Testis (tissue), 3 donors: ENCODE data around the gene BHLHA9. TPM values are rescaled to one million over a fixed set of nuclear protein-coding genes. Genes with fewer than 3 reads are reported as not detected.

Experiments used
- DNase-seq: peaks from one replicate; pipeline ENCODE4 v3.0.0-alpha.2; 2019
- H3K27ac ChIP-seq, 2 donors: fragments of 200-600 bp; sonication (generic); one replicate each; pipeline ENCODE4 v1.5.1; 2019
- H3K27me3 ChIP-seq: fragments of 200-600 bp; sonication (generic); one replicate; pipeline ENCODE4 v1.5.1; 2019
- H3K36me3 ChIP-seq: fragments of 200-600 bp; sonication (generic); one replicate; pipeline ENCODE4 v1.5.1; 2017; ENCODE audit warnings: low read depth; ENCODE audit errors: missing control alignments
- H3K4me1 ChIP-seq: fragments of 200-600 bp; sonication (generic); one replicate; pipeline ENCODE4 v1.5.1; 2019
- H3K4me3 ChIP-seq, 2 donors: fragments of 200-600 bp; sonication (generic); one replicate each; pipeline ENCODE4 v1.5.1; 2017 to 2019
- H3K9me3 ChIP-seq: fragments of 200-600 bp; sonication (generic); one replicate; pipeline ENCODE4 v1.5.1; 2017
- POLR2A ChIP-seq: fragments of 450-650 bp; IDR thresholded peaks from one replicate; pipeline ENCODE4 v1.6.1; 2017; ENCODE audit warnings: antibody characterized with exemption, mild to moderate bottlenecking, moderate library complexity
- WGBS, 2 donors: methylation state at CpG; one replicate each; pipeline ENCODE4 v1.1.5; 2018; 5-methylcytosine and 5-hydroxymethylcytosine counted together
- intact Hi-C: fragments of 100-400 bp; cut with DNase I; formaldehyde crosslinking; loops from one replicate; pipeline ENCODE4 v1.15.1; 2023; ENCODE audit warnings: low total_unique reads
- polyA plus RNA-seq: library from polyadenylated mRNA; stranded (reverse); fragments of 350-450 nt; fragmentation: Illumina TruSeq; extraction: RNeasy Lipid Tissue Mini Kit (QIAGEN cat#74804); gene quantifications from one replicate; pipeline ENCODE4 v1.2.3, GENCODE V29; 2014; ENCODE audit warnings: low read depth, low replicate concordance; ENCODE audit not compliant: insufficient read depth
- total RNA-seq, 2 donors: library from RNA; depleted of rRNA; stranded (reverse); fragments of >200 nt; gene quantifications; one replicate each; pipeline ENCODE4 v1.2.3, GENCODE V29; 2016
- TF ChIP-seq, protein P1 (sequence below), 3 experiments: fragments of 450-650 bp in 2 of 3; fragments of 200-600 bp in 1 of 3; sonication (generic) in 1 of 3; IDR thresholded peaks; one replicate each; pipeline ENCODE4 v1.5.1; 2016 to 2019; ENCODE audit warnings: antibody characterized with exemption in 3 of 3, mild to moderate bottlenecking in 2 of 3, moderate library complexity in 1 of 3

BHLHA9 gene
- total and polyA plus RNA-seq, 3 donors from 2014 or later: 0.56 to 0.79 TPM; not detected in 1

DNA sequence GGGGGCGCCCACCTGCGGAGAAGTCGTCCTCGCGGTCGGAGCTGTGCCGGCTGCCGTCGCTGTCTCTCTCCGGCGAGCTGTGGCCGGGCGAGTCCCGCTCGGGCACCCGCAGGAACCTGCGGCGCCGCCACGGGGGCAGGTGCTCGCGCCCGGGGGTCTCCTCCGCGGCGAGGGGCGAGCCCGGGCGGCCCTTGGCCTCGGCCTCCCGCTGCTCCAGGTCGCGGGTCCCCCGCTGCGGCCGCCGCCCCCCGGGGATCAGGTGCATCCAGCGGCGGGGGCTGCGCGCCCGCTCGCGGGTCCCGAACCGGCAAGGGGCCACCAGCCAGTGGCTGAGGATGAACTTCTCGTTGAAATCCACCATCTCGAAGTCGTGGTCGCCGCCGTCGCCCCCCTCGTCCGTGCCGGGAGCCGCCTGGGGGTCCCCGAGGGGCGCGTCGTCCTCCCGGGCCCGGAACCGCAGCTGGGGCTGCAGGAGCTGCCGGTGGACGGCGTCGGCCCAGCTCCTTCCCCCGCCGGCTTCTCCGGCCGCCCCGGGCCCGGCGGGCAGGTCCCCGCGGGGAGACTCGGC is 41.4 kb upstream of the BHLHA9 start:
- Histone ChIP-seq H3K27ac (peak overlapping the region in 1 of 2 donors; percentile 11), H3K27me3 (no peaks in the 10 kb centered on the region), H3K36me3 (no peaks in the 10 kb centered on the region), H3K9me3 (no peaks in the 10 kb centered on the region), H3K4me3 (peak overlapping the region; percentile 46 to 63), H3K4me1 (peaks cover 5% of the 10 kb centered on the region)
- WGBS, 2 donors: 0% methylated on average over 8 to 32 of the region's 79 CpGs
- TF ChIP-seq, protein P1, sequence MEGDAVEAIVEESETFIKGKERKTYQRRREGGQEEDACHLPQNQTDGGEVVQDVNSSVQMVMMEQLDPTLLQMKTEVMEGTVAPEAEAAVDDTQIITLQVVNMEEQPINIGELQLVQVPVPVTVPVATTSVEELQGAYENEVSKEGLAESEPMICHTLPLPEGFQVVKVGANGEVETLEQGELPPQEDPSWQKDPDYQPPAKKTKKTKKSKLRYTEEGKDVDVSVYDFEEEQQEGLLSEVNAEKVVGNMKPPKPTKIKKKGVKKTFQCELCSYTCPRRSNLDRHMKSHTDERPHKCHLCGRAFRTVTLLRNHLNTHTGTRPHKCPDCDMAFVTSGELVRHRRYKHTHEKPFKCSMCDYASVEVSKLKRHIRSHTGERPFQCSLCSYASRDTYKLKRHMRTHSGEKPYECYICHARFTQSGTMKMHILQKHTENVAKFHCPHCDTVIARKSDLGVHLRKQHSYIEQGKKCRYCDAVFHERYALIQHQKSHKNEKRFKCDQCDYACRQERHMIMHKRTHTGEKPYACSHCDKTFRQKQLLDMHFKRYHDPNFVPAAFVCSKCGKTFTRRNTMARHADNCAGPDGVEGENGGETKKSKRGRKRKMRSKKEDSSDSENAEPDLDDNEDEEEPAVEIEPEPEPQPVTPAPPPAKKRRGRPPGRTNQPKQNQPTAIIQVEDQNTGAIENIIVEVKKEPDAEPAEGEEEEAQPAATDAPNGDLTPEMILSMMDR (IDR thresholded peaks at IDR 0.05): no peak
- no peak for TF ChIP-seq POLR2A
- no peak for DNase-seq
- intact Hi-C loops: no loop called here

DNA sequence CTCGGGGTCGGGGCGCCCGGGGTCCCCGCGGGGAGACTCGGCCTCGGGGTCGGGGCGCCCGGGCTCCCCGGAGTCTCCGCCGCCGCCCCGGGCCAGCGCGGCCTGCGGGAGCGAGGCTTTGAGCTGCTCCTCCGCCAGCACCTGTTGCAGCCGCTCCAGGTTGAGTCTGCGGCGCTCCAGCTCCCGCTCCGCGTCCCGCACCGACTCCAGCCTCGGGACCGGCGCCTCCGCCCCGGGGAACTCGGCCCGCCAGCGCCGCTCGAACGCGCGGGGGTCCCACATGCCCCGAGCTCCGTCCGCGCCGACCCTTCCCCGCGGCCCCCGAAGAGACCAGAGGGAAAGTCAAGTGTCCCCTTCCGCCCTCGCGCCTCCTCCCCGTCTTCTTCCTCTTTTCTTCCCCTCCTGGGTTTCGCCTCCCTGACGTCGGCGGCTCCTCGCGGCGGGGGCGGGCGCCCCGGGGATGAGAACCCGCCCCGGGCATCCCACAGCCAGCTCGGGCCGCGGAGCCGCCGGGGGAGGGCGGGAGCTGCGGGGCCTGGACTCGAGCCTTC is 40.8 kb upstream of the BHLHA9 start:
- 1% methylated on average over 24 to 50 of the region's 74 CpGs for WGBS, 2 donors
- peaks cover 5% of the 10 kb centered on the region for H3K4me1 ChIP-seq
- H3K27ac ChIP-seq: peak overlapping the region in 1 of 2 donors; percentile 11
- intact Hi-C loops: no loop called here
- H3K36me3 ChIP-seq: no peaks in the 10 kb centered on the region
- H3K27me3 ChIP-seq: no peaks in the 10 kb centered on the region
- H3K4me3 ChIP-seq: peak overlapping the region; percentile 46 to 63
- no peaks in the 10 kb centered on the region for H3K9me3 ChIP-seq
- peak; percentile 48 for DNase-seq
- no peak for TF ChIP-seq POLR2A
- TF ChIP-seq, protein P1 (IDR thresholded peaks at IDR 0.05): no peak

DNA sequence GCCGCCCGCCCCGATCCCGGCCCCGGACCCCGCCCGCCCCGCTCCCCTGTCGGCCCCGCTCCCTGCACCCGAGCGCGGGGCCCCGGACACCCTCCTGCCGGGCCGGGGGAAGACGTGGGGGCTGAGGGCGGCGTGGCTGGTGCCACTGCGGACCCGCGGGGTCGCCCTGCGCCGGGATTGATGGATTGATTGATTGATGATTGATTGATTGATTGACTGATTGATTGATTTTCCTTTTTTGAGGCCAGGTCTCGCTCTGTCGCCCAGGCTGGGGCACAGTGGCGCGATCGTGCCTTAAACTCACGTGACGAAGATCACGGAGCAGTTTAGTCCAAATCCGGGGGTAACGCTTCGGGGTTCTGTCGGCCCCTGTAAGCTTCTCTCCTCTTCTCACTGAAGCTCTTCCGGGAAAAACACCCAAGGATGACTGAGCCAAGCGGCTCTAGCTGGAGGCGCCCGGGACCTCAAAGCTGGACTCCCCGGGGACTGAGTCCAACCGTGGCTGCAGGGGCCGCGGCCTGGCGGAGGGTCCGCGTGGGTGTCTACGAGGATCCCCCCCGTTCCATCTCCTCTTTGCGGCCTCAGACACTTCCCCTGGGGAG is 40.2 kb upstream of the BHLHA9 start:
- Histone ChIP-seq H3K4me1 (peaks cover 5% of the 10 kb centered on the region), H3K27me3 (no peaks in the 10 kb centered on the region), H3K9me3 (no peaks in the 10 kb centered on the region), H3K27ac (peak overlapping the region in 1 of 2 donors; percentile 11), H3K4me3 (peak overlapping the region; percentile 46 to 63), H3K36me3 (no peaks in the 10 kb centered on the region)
- no peak for DNase-seq
- 8 to 12% methylated on average over 2 to 39 of the region's 51 CpGs for WGBS, 2 donors
- TF ChIP-seq, protein P1 (IDR thresholded peaks at IDR 0.05): no peak
- TF ChIP-seq POLR2A: no peak
- intact Hi-C loops: no loop called here

DNA sequence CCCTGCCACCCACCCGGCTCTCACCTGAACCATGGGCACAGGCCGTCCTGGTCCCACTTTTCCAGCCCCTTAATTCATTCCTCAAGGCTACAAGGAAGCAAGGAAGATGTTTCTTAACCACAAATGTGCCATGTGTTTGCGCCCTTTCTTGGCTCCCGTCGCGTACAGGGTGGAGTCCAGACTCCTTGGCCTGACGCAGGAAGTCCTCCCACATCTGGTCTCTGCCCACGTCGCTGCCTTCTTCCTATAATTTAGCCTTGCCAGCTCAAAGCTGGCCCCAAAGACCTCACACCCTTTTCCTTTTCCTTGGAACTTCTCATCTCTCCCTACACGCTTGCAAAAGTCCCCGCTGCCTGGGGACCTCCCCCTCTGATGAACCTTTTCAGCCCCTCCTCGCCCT is 38.8 kb upstream of the BHLHA9 start:
- intact Hi-C loops: no loop called here
- 60 to 70% methylated on average over 12 of the region's 12 CpGs for WGBS, 2 donors
- no peak for TF ChIP-seq POLR2A
- TF ChIP-seq, protein P1 (IDR thresholded peaks at IDR 0.05): no peak
- no peak overlapping the region for H3K4me3 ChIP-seq
- H3K27me3 ChIP-seq: no peaks in the 10 kb centered on the region
- DNase-seq: peak; percentile 29
- H3K27ac ChIP-seq: no peak overlapping the region
- H3K4me1 ChIP-seq: peaks cover 5% of the 10 kb centered on the region
- no peaks in the 10 kb centered on the region for H3K9me3 ChIP-seq
- H3K36me3 ChIP-seq: no peaks in the 10 kb centered on the region
